ENCODE results near the gene CBFA2T3.
"Not testable (repeated sequence)": the region's sequence is repeated elsewhere in the genome, so short reads cannot be mapped to it uniquely, and the experiment has no call there.

The CBFA2T3 gene

DNA sequence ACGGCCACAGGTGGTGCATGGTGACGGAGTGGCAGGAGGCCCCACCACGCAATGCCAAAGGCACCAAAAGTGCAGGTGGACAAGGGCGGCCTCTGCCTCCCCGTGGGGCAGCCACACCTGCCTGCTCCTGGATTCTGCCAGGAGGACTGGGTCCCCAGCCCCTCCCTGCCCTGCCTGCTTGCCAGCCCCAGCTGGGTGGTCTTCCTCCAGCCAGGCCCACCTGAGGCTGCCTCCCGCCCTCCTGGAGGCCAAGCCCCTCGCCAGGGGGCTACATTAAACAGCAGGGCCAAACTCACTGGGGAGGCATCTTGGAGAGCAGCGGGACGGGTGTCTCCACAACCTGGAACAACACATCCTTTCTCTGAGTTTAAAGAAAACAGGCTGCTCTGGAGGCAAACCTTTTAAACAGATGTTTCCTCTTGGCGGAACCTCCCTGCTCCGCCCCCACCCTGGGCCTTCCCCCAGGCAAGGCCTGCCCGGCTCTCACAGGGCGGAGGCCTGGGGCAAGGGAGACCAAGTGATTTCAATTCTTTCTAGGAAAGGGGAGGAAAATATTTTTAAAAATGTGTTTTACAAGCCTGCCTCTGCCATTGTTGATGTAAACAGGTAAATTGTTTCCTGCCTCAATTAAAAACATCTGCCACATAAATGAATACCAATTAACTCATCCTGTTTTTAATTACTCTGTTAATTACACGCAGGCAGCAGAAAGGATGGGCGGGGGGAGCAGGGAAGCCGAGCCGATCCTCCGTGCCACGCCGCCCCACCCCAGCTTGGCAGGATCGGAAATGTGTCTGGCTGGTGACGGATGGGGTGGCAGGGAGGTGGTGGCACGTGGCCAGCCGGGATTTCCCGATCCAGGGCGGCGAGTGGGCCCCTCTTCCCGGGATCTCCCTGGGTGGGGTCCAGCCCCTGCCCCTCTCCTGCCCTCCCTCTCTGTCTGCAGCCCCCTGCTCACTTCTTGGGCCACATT lies 56.1 kb downstream of the CBFA2T3 start:
- peak; percentile 84 for DNase-seq

DNA sequence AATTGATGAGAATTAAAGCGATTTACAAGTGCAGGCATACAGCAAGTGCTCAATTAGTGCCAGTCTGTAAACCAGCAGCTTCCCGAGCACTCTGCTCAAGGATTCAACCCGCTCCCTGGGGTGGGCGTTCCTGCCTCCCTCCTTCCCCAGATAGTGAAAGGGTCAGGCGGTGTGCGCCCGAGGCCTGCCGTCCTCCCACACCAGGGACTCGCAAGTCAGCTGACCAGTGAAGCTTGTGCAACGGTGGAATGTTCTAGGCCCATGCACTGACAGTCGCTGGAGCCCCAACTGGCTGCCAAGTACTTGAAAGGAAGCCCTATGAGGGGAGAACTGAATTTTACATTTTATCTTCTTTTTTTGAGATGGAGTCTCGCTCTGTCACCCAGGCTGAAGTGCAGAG lies 57.1 kb downstream of the CBFA2T3 start:
- DNase-seq, result no peak

DNA sequence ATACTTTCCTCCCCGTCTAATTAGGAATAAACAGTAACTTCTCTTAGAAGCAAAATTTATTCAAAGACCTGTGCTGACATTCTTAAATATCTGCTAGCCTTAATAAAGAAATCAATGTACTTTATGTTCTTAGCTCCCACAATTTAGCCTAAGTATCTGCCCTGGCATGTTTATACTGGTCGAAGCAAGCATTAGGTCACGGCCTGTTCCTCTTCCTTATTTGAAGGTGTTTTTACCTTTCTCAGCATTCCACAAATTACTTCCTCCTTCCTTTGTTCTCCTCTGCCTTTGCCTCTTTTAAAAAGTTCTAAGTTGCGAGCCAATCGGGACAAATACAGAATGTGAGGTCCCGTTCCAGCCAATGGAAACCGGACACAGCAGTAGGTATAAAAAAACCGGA lies 58.1 kb downstream of the CBFA2T3 start:
- DNase-seq, result not testable (repeated sequence)

DNA sequence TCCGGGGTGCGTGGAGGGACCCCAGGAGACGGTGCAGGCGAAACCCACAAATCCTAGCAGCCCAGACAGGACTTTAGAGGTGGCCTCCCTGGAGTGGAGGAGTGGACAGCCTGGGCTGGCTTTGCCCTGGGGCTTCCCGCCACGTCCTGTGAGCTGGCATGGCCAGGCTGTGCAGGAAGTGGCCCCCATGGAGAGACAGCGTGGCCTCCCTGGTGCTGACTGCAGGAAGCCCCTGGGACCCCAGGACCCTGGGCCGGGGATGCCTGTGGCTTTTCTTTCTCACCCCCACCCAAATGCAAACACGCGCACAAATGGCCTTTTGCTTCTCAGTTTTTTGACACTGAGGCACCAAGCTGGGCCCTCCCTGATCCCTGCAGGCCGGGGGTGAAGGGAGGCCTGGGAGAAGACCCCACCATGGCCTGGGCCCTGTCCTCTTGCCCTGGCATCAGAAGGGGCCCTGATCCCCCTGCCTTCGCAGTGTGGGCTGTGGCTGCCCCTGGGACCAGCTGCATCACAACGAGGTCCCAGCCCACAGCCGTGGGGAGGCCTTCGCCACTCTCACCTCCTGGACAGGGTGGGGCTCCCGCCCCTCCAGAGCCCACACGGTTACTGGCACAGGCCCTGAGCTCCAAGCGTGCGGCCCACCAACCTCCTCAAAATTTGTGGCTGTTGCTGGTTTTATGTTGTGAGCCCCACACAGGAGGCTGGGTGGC lies 58.9 kb downstream of the CBFA2T3 start:
- DNase-seq, result no peak

DNA sequence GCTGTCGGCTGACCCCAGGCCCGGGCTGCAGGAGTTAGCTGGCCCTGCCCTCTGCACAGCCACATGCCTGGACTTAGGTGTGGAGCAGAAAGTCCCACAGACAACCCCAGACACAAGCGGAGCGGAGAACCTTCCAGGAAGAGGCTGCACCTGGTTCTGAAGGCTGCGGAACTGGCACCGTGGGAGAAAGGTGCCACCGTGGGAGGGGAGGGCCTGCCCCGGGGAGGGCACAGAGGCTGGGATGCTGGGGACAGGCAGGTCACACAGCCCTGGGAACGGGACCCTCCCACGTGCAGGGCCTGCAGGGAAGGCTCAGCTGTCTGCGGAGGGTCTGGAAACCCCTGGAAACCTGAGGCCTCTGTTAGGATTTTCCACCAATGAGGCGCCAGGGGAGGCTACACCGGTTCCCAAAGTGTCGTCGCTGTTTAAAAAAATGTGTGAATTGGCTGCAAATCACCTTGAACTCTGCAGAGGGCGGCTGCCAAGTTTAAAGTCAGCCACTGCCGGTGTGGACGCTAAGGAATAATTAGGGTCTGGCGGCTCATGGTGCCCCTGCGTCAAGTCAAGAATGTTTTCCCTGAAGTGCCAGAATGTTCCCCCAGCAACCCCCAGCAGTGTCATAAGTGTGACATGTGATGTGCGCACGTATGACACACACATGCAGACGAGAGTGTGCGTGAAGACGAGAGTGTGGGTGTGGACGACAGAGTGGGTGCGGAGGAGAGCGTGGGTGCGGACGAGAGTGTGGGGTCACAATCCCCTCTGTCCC lies 59.7 kb downstream of the CBFA2T3 start:
- DNase-seq, result no peak

DNA sequence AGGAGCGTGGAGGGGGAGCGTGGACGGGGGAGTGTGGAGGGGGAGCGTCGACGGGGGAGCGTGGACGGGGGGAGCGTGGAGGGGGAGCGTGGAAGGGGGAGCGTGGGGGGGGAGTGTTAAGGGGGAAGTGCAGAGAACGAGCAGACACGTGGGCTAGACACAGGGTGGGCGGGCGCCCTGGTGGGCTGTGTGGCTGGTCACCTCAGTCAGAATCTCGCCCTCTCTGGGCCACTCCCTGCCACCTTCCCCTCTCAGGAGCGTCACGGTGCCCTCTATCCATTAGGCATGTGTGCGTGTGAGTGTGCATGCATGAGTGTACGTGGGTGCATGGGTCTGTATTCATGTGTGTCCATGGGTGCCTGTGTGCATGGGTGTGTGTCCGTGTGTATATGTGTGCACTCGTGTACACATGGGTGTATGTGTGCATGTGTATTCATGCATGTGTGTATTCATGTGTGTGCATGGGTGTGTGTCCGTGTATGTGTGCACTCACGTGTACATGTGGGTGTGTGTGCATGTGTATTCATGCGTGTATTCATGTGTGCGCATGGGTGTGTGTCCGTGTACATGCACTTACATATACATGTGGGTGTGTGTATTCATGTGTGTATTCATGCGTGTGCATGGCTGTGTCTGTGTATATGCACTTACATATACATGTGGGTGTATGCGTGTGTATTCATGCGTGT lies 61.2 kb downstream of the CBFA2T3 start:
- DNase-seq, result no peak

DNA sequence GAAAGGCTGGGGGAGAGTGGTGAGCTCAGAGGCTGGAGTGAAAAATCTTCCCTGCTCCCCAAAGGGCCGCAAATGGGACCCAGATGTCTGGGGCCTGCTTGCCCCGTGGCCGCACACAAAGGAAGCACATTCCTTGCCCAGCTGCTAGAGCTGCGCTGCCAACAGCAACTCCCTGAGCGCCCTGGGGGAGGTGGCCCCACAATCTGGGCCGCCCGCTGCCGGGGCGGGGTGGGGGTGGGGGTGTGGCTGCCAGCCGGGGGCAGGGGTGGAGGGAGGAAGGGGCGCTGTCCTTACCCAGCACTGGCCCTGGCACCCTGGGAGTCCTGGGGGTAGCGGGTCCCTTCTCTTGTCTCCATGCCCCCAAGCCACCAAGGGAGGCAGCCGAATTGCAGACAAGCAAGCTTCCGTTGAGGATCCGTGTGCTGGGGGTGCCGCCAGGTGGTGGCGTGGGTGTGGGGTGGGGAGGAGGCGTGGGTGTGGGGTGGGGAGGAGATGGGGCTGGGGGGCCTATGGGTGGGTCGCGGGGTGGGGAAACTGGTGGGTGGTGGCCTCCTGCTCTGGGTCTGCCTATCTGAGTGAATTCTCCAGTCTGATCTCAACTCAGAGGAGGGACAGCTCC lies 62.1 kb downstream of the CBFA2T3 start:
- DNase-seq, result peak; percentile 54

DNA sequence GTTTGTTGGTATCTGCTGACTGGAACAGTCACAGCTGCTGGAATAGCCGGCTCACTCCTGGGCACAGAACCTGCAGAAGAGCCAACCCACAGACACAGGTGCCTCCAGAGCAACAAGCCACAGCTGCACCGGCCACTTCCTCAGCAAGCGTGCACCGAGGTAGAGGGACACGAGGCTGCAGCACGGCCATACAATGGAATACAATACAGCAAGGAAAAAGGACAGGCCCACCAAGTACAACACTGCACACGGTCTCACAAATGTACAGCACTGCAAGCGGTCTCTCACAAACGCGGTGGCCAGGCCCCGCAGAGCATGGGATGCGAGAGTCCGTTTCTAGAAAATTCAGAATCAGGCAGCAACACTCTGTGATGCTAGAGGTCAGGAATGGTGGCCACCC lies 63.1 kb downstream of the CBFA2T3 start:
- DNase-seq, result no peak

DNA sequence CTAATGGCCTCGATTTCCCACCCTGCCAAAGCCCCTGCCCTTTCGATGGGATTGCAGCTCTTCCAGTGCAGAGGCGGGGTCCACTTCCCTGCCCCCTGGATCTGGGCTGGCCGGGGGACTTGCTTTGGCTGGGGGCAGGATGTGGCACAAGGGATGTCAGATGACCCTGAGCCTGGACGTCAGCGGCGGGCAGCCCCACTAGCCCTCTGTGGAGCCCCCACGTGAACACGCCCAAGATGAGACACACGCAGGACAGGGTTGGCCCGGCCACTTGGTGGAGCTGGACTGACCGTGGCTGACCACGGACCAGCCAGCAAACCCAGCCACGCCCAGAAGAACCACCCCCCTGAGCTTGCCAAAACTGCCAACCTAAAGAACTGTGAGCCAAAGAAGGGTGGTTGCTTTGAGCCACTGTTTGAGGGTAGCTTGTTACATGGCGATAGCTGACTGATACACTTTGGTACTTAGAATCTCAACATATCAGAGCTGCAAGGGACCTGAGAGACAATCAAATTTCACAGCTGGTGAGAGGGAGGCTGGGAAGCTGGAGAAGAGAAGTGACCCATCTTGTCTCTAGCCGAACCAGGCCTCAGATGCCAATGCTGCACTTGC lies 63.9 kb downstream of the CBFA2T3 start:
- DNase-seq, result no peak

DNA sequence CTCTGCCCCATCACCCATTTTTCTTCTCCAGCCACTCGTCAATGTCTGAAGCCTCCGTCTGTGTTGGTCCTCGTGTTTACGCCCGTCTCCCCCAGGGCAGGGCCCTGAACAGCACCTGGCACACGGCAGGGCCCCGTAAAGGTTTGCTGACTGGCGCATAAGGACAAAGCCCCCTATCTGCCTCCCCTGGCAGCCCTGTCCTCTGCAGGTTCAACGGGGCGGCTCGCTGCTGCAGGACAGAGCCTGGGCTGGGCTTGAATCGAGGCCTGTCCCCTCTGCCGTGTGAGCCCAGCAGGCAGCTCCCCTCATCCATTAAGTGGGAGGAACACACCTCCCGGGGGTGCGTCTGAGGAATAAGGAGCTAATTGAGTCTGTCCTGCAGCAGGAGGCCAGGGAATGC lies 64.5 kb downstream of the CBFA2T3 start:
- DNase-seq, result no peak

DNA sequence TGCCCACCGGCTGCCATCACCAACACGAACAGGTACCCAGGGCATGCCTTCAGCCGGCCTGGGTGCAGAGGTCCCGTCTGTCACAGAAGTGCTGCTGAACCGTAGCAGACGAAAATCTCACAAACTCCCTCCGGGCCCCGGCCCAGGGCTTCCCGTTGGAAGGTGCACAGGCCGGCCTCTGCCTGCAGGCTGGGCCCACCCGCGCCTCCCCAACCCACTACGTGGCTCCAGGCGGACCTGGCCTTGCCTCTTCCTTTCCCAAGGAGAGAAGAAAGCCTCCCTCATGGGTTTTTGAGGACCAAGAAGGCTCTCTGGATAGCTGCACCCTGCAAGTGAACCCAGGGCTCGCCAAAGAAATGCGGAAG lies 65.1 kb downstream of the CBFA2T3 start:
- DNase-seq, result no peak

DNA sequence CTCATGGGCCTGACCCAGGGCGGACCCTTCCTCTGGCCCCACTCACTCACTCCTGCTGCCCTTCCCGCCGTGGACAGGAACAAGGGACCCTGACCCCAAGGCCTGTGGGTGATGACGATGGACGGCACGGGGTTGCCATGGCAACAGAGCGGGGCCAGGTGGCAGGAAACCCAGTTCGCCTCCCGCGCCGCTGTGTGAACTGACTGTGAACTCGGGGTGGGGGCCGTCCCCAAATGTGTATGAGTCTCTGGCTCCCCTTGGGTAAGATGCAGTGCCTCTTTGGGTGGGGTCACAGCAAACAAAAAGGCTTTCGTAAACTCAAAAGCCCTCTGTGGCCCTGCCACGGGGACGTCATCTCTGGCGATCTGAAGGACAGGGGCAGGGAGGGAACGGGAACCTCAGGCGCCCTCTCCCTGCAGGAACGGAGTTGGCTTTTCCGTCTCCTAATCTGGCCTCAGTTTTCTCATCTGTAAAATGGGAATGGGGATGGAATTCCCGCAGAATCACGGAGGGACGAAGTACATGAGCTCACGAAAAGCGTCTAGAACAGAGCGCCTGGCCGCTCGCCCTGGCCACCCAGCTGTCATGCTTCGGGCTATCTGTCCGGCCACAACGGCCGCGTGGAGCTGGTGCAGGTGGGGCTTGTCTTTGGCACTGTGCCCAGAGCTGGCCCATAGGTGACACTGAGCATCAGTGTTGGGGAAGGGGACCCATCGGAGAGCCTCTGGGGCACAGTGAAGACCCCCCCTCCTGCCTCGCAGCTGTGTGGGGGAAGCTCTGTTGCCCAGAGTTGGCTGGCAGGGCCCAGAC lies 65.7 kb downstream of the CBFA2T3 start:
- DNase-seq, result no peak

DNA sequence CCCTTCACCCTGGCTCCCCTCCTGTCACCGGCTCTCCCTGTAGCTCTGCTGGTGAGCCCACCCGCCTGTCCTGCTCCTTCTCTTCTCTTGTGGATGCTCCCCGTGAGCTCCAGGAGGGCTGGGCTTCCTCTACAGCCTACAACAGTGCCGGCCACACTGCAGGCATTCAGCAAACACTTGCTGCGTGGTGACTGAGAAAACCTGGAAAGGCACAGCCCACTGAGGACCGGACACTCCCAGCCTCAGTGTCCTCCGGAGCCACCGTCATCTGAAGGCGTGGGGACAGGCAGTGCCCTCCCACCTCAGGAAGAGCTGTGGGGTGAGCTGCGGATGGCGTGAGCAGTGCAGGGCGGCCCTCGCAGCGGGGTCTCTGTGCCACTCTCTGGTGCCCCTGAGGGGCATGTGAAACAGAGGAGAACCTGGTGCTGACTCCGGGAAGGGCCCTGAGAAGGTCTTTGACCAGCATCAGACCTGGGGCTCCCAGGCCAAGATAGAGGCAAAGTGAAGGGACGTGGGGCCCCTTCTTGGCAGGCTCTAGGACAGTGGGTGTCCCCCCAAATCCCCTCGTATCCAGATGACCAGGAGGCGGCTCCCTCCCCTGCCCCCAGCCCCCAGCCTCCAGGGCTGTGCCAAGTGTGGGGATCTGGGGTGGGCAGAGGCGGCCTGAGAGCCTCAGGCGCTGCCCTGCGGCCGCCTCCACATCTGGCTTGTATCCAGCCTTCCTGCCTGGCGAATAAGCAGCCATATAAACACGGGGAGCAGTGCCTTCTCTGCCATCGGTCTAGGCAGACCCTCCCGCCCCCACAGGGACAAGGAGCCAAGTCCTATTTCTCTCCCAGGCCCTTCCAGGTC lies 66.5 kb downstream of the CBFA2T3 start:
- DNase-seq, result no peak

DNA sequence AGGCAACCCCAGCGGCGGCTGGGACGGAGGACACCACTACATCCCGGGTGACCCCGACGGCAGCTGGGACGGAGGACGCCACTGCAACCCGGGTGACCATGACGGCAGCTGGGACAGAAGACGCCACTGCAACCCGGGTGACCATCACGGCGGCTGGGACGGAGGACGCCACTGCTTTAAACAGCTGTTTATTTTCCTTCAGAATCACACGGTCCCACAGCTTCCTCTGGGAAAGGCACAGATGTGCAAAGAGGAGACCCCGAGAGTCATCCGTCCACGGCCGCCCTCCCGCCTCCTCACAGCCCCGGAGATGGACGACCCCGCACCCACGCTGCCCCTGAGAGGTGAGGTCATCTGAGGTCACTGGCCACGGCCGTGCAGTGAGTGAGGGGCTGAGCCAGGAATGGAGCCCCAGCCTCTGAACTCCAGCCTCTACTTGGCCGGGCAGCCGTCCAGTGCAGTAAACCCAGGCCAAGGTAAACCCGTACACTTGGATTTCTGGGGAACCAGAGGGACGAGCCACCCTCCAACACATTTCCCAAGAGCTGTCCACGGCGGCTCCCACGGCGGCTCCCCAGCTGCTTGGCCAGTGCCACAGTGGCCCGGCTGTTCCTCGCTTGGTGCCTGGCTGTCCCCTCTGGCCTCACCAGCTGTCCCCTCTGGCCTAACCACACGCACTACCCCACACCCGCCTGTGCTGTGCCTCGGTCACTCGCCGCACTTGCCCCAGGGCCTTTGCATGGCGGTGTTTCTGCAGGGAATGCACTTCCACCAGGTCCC lies 67.4 kb downstream of the CBFA2T3 start:
- no peak for DNase-seq

DNA sequence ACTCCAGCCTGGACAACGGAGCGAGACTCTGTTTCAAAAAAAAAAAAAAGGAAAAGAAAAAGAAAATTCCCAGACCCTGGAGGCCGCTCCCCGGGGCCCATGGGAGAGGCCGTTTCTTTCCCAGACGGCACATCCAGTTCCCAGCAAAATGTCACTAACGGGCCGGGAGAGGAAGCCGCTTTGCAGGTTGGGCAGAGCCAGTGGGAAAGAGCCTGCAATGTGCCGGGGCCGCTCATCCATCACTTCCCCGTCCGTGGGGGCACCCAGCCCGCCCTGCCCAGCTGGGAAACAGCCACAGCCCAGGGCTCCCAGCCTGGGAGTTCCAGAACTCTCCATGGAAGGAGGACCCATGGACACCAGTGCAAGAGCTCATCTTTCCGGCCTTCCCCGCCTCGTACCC lies 68.7 kb downstream of the CBFA2T3 start:
- no peak for DNase-seq

DNA sequence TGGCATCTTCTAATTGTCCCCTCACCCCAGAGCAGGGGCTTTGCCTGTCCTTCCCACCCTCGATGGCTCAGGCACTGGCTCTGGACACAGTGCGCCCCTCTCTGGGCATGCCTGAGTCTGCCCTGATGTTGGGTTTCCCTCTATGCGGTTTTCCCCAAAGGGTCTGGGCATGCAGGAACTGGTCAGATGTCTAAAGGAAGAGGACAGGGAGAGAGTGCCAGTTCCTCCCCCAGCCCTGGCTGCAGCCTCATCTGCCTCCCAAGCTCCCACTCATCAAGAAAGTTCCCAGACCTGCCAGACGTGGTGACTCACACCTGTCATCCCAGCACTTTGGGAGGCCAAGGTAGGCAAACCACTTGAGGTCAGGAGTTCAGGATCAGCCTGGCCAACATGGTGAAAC lies 69.2 kb downstream of the CBFA2T3 start:
- DNase-seq, result no peak

DNA sequence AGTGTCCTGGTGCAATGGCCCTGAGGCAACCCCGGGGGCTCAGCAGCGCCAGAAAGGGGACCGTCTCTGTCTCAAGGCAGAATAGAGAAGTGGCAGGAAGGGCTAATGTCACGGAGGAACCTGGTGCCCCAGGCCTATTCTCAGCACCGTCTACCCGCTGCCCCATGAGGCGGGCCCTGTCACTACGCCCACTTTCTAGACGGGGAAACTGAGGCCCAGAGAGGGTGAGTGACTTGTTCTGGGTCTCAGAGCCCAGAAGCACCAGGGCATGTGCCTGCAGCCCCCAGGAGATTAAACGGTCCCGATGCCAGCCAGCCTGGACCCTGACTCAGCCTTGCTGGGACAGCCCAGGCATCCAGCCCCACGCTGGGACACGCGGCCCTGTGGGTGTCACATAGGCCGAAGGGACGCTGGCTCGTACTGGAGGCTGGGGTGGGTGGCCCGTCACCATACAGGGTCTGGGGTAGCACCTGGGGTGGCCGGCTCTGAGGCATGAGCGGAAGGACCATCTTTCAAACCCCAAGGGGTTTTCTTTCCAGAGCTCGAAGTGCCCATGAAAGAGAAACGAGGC lies 70.4 kb downstream of the CBFA2T3 start:
- no peak for DNase-seq

DNA sequence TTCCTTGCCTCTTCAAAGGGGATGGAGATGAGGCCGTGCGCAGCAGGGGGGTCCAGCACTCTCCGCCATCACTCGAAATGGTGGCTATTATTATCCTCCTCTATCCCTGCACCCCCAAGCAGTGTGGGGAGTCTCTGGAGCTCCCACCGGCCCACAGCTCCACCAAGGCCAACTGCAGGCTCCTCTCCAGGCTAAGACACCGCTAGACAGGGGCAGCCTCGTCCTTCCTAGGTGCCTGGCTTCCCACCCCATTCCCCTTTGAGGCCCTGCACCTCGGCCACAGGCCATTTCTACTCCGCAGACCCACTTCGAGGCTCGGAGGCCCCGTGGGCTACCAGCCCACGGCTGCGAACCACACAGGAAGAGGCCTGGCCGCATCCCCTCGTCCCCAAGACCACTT lies 71.0 kb downstream of the CBFA2T3 start:
- no peak for DNase-seq

DNA sequence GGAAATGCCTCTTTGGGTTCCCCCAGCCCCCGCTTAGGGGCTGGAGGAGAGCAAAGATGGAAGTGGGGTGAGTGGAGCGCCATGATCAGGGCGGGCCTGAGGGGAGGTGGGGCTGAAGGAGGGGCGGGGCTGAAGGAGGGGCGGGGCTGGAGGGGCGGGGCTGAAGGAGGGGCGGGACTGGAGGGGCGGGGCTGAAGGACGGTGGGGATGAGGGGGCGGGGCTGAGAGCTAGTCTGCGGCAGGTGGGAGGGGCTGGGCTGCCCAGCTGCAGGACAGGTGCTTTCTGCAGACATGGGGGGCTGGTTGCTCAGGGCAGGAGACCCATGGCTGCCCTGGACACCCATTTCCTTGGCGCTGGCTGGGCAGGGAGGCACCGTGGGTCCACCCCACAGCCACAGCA lies 71.4 kb downstream of the CBFA2T3 start:
- no peak for DNase-seq

Data from DMS 273 treated with DMSO at 0.1 percent for 48 hours (cell line).